Prostate gland (tissue), 2 donors: ENCODE data around the gene TUBD1.

Experiments used
- CTCF ChIP-seq, 4 experiments: fragments of 200-600 bp in 2 of 4; fragments of 450-650 bp in 2 of 4; sonication (generic) in 2 of 4; IDR thresholded peaks; 1 replicate in 3 of 4; 2 replicates in 1 of 4; pipeline ENCODE4 v1.5.1; 2016 to 2019; ENCODE audit warnings: antibody characterized with exemption in 4 of 4, mild to moderate bottlenecking in 2 of 4, moderate library complexity in 2 of 4
- POLR2AphosphoS5 ChIP-seq: sonication (generic); formaldehyde crosslinking; IDR thresholded peaks from one replicate; pipeline ENCODE4 v1.6.1; 2017; ENCODE audit warnings: antibody characterized with exemption

DNA sequence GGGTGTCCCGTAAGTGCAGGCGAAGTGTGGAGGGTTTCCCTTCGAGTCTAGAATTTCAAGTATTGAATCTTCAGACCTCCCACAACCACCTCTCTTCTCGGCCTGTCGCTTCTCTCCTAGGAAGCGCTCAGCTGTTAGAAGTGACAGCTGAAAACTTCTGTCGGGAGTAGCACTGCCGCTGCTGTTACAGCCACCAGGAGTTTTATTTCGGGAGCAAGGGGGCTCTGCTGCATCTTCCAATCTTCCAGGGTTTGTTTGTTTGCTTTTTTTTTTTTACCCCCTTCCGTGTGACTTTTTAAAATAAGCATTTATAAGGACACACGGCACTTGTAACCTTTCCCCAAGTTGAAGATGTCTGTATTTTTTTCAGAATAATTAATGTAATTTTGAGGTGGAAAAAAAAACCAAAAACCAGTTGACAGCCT lies 945 bp upstream of the TUBD1 start:
- no peak for TF ChIP-seq CTCF (IDR thresholded peaks at IDR 0.05)
- no peak for TF ChIP-seq POLR2AphosphoS5
